ENCODE measurements around the gene ARHGAP6.
"Not testable (repeated sequence)": the region's sequence is repeated elsewhere in the genome, so short reads cannot be mapped to it uniquely, and the experiment has no call there.

Gene ARHGAP6

DNA sequence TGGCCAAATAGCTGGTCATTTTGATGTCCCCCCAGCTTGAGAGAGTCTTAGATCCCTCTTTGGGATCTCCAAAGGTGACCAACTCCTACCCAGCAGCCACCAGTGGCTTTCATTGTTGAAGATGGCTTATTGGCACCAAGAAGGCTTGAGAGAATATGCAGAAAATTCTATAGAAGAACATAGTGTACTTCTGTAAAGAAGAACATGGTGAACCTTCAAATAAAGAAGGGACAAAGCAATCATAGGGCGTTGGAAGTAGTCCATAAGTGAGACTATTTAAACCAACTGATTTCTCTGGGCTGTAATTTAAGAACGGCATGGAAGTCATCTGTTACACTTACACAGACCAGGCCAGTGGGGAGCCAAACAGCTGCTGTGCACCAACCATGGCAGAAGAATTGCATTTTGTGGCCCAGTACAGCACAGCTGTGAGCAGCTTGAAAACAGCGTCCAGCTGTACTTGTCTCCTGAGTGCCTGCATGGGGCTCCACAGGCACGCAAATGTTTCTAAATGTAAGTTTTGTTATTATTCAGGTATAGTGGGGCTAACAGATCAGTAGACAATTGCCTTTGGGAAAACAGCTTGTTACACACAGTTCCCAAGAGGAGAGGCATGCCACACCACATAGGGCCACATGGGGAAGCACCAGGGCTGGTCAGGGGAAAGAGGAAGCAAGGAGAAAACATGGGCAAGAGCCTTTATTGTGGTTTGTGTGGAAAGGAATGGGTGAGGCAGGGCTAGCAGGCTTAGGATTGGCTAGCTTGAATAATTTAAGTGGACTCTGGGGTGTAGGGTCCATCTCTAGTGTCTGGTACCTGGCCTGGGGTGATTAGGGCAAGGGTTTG lies 125.0 kb downstream of the ARHGAP6 start:
- H3K27ac ChIP-seq (ENCODE audit: low read length), result no peak overlapping the region
- no peak overlapping the region for H3K4me3 ChIP-seq (ENCODE audit: low read depth in 1 of 2, low read length in 2 of 2)
- H3K4me1 ChIP-seq (ENCODE audit: control insufficient read depth in 1 of 2, insufficient read depth in 2 of 2, low read length in 2 of 2), result peaks cover 0 to 5% of the 10 kb centered on the region in 2 donors
- no peaks in the 10 kb centered on the region for H3K27me3 ChIP-seq (ENCODE audit: low read depth, low read length)
- no peaks in the 10 kb centered on the region for H3K9me3 ChIP-seq (ENCODE audit: control insufficient read depth in 1 of 2, low read length in 2 of 2)
- no peaks in the 10 kb centered on the region for H3K36me3 ChIP-seq (ENCODE audit: control insufficient read depth in 1 of 2, insufficient read depth in 2 of 2, low read length in 2 of 2)

DNA sequence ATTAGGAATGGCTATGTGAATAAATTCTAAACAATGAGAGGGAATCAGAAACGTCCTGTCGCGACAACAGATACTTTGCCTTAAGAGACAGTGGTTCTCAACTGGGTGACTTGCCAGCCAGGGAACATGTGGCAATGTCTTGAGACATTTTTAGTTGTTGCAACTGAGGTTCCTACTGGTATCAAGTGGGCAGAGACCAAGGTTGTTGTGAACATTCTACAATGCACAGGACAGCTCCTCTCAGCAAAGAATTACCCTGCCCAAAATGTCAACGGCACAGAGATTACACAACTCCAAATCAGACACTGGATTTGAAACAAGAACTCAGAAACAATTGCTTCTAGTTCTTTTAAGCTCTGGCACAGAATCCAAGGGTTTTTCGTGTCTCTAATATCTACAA lies 128.6 kb downstream of the ARHGAP6 start:
- no peak overlapping the region for H3K27ac ChIP-seq (ENCODE audit: low read length)
- no peaks in the 10 kb centered on the region for H3K9me3 ChIP-seq (ENCODE audit: control insufficient read depth in 1 of 2, low read length in 2 of 2)
- H3K4me1 ChIP-seq (ENCODE audit: control insufficient read depth in 1 of 2, insufficient read depth in 2 of 2, low read length in 2 of 2), result peaks cover 0 to 5% of the 10 kb centered on the region in 2 donors
- H3K27me3 ChIP-seq (ENCODE audit: low read depth, low read length), result no peaks in the 10 kb centered on the region
- H3K36me3 ChIP-seq (ENCODE audit: control insufficient read depth in 1 of 2, insufficient read depth in 2 of 2, low read length in 2 of 2), result no peaks in the 10 kb centered on the region
- no peak overlapping the region for H3K4me3 ChIP-seq (ENCODE audit: low read depth in 1 of 2, low read length in 2 of 2)

DNA sequence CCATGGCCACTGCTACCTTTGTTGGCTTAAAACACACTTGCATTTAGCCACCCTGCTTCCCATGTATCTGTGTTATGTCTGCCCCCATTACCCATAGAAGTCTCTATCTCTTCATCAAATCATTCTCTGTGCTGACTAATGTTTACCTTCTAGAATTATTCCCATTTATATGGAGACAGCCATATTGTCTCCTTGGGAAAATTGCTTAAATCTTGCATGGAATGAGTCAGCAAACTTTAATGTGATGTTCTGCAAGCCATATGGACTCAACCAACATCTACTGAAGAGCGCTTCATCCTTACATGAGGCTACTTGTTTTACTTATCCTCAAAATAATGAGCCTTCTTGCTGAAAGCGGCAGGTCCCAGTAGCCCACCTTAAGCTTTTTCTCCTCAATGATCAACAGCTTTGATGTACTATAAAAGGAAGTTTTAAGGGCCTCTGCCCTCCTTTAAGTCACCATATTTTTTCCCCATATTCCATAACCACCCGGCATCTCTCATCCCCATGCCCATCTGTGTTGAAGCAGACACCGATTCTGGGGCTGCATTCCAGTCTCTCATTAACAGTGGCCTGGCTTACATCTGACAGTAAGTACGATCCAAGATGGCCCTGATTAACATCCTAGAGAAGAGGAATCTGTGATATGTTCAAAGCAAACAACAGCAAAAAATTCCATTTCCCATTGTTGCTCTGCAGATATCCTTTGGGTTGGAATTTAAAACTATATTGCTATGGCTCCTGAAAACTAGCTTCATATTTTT lies 130.4 kb downstream of the ARHGAP6 start:
- no peaks in the 10 kb centered on the region for H3K9me3 ChIP-seq (ENCODE audit: control insufficient read depth in 1 of 2, low read length in 2 of 2)
- H3K27ac ChIP-seq (ENCODE audit: low read length), result no peak overlapping the region
- no peaks in the 10 kb centered on the region for H3K27me3 ChIP-seq (ENCODE audit: low read depth, low read length)
- H3K36me3 ChIP-seq (ENCODE audit: control insufficient read depth in 1 of 2, insufficient read depth in 2 of 2, low read length in 2 of 2), result no peaks in the 10 kb centered on the region
- peaks cover 0 to 13% of the 10 kb centered on the region in 2 donors for H3K4me1 ChIP-seq (ENCODE audit: control insufficient read depth in 1 of 2, insufficient read depth in 2 of 2, low read length in 2 of 2)
- no peak overlapping the region for H3K4me3 ChIP-seq (ENCODE audit: low read depth in 1 of 2, low read length in 2 of 2)

DNA sequence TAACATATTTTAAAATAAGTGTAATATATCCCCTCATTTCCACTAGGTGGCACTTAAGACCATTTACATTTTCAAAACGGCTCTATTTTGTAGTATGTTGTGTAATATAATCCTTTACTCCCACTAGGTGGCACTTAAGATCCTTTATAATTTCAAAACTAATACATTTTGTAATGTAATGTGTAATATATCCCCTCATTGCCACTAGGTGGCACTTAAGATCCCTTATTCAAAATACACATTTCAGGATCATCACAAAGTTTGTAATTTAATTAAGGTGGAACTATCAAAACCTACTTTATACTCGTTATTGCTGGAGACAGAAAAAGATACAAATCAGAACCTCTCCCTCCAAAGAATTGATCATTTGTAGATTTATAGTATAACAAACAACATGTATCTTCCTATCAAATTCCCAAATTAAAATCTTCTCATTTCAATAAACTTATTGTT lies 132.5 kb downstream of the ARHGAP6 start:
- Histone ChIP-seq H3K27me3 (ENCODE audit: low read depth, low read length) (no peaks in the 10 kb centered on the region), H3K27ac (ENCODE audit: low read length) (no peak overlapping the region), H3K36me3 (ENCODE audit: control insufficient read depth in 1 of 2, insufficient read depth in 2 of 2, low read length in 2 of 2) (no peaks in the 10 kb centered on the region), H3K9me3 (ENCODE audit: control insufficient read depth in 1 of 2, low read length in 2 of 2) (no peaks in the 10 kb centered on the region), H3K4me1 (ENCODE audit: control insufficient read depth in 1 of 2, insufficient read depth in 2 of 2, low read length in 2 of 2) (peaks cover 0 to 13% of the 10 kb centered on the region in 2 donors), H3K4me3 (ENCODE audit: low read depth in 1 of 2, low read length in 2 of 2) (no peak overlapping the region)

DNA sequence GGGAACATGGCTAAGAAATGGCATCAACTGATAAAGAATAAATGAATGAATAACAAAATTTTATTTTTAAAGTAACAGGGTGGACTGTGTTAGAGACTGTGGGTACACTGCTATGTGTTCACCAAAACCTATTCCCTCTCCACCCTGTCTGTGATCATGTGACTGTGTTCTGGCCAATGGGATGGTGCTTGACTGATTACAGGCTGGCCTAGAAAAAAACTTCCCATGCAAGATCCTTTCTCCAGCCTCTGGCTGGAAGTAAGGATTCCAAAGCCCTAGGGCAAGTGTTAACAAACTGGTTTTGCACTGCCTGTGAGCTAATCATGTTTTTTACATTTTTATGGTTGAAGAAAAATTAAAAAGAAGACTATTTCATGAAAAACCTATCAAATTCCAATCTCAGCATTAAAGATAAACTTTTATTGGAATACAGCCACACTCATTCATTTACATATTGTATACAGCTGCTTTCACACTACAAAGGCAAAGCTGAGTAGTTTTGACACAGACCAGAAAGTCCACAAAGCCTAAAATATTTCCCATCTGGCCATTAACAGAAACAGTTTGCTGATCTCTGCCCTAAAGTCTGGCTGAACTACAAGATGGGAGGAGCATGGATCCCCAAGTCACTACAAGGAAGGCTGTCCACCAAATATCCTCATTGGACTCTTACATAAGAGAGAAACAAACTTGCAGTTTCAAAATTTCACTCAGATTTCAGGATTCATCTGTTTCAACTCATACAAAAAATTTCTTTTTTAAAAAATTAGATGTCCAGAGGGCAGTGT lies 133.2 kb downstream of the ARHGAP6 start:
- Histone ChIP-seq H3K4me1 (ENCODE audit: control insufficient read depth in 1 of 2, insufficient read depth in 2 of 2, low read length in 2 of 2) (peaks cover 0 to 13% of the 10 kb centered on the region in 2 donors), H3K4me3 (ENCODE audit: low read depth in 1 of 2, low read length in 2 of 2) (no peak overlapping the region), H3K27ac (ENCODE audit: low read length) (no peak overlapping the region), H3K27me3 (ENCODE audit: low read depth, low read length) (no peaks in the 10 kb centered on the region), H3K9me3 (ENCODE audit: control insufficient read depth in 1 of 2, low read length in 2 of 2) (no peaks in the 10 kb centered on the region), H3K36me3 (ENCODE audit: control insufficient read depth in 1 of 2, insufficient read depth in 2 of 2, low read length in 2 of 2) (no peaks in the 10 kb centered on the region)

DNA sequence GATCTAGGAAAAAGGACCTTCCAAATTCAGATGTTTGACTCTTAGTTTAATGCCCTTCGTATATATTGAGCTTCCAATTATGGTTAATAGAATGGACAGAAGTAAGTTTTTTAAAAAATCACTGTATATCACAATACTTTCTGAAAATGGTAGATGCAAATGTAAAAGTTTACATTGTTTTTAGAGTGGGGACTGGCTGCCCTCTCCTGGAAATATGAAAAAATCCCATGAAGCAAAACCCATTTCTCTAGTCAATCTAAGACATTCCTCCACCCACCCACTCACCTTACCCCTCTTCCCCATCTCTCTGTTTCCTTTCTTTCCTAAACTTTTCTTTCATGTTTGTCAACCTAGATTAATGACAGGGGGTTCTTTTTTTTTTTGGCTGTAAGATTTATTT lies 134.5 kb downstream of the ARHGAP6 start:
- no peaks in the 10 kb centered on the region for H3K27me3 ChIP-seq (ENCODE audit: low read depth, low read length)
- H3K27ac ChIP-seq (ENCODE audit: low read length), result no peak overlapping the region
- no peaks in the 10 kb centered on the region for H3K36me3 ChIP-seq (ENCODE audit: control insufficient read depth in 1 of 2, insufficient read depth in 2 of 2, low read length in 2 of 2)
- H3K9me3 ChIP-seq (ENCODE audit: control insufficient read depth in 1 of 2, low read length in 2 of 2), result no peaks in the 10 kb centered on the region
- no peak overlapping the region for H3K4me3 ChIP-seq (ENCODE audit: low read depth in 1 of 2, low read length in 2 of 2)
- peaks cover 0 to 9% of the 10 kb centered on the region in 2 donors for H3K4me1 ChIP-seq (ENCODE audit: control insufficient read depth in 1 of 2, insufficient read depth in 2 of 2, low read length in 2 of 2)

DNA sequence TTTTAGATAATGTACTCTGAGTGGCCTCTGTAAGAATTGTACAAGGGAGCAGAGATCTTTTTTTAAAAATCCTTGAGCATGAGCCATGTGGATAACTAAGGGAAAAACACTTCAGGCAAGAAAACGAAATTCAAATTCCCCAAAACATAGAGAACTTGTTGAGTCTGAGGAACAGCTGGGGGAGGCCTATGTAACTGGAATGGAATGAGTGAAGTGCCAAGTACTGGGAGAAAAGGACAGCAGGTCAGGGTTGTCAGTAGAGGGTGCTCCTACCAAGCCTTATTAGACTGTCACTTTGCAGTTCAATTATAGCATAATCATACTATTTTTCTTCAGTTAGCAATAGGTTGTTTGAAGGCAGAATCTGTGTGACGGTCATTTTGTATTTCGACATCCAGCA lies 135.1 kb downstream of the ARHGAP6 start:
- H3K4me3 ChIP-seq (ENCODE audit: low read depth in 1 of 2, low read length in 2 of 2), result no peak overlapping the region
- H3K27me3 ChIP-seq (ENCODE audit: low read depth, low read length), result no peaks in the 10 kb centered on the region
- H3K27ac ChIP-seq (ENCODE audit: low read length), result no peak overlapping the region
- H3K36me3 ChIP-seq (ENCODE audit: control insufficient read depth in 1 of 2, insufficient read depth in 2 of 2, low read length in 2 of 2), result no peaks in the 10 kb centered on the region
- H3K9me3 ChIP-seq (ENCODE audit: control insufficient read depth in 1 of 2, low read length in 2 of 2), result no peaks in the 10 kb centered on the region
- H3K4me1 ChIP-seq (ENCODE audit: control insufficient read depth in 1 of 2, insufficient read depth in 2 of 2, low read length in 2 of 2), result peaks cover 0 to 9% of the 10 kb centered on the region in 2 donors

DNA sequence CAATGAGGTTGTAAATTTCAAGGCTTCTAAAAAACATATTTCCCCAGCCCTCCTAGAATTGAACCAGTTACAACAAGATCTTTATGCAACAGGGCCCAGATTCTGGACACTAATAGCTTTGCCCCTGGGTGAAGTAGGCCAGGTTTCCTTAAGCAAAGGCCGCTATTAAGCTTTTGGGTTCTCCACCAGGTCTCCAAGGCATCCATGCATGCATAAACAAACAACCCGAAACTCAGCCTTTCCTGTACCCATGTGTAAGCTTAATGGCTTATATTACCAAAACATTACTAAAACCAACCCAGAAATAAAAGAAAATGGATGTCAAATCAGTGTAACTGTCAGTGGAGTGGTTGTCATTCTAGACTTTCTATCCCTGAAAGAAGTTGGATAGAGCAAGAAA lies 137.1 kb downstream of the ARHGAP6 start:
- no peaks in the 10 kb centered on the region for H3K36me3 ChIP-seq (ENCODE audit: control insufficient read depth in 1 of 2, insufficient read depth in 2 of 2, low read length in 2 of 2)

DNA sequence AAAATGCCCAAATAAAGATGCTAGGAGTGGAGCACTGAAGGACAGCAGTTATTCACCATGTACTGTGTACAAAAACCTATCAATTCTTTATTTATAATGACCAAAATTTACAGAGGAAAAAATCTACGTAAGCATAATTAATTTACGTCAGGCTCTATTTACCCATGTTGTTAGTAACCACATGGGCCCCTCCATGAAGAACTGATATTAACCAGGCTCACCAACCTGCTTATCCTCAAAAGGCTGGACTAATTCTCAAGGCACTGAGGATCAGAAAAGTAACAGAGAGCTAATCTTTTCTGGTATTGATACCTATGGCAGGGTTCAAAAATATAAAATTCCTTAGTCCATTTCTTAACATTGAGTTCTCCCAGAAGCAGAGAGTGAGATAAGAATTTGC lies 140.0 kb downstream of the ARHGAP6 start:
- Histone ChIP-seq H3K27me3 (ENCODE audit: low read depth, low read length) (no peaks in the 10 kb centered on the region), H3K27ac (ENCODE audit: low read length) (no peak overlapping the region), H3K36me3 (ENCODE audit: control insufficient read depth in 1 of 2, insufficient read depth in 2 of 2, low read length in 2 of 2) (no peaks in the 10 kb centered on the region), H3K4me1 (ENCODE audit: control insufficient read depth in 1 of 2, insufficient read depth in 2 of 2, low read length in 2 of 2) (peaks cover 0 to 1% of the 10 kb centered on the region in 2 donors), H3K9me3 (ENCODE audit: control insufficient read depth in 1 of 2, low read length in 2 of 2) (no peaks in the 10 kb centered on the region), H3K4me3 (ENCODE audit: low read depth in 1 of 2, low read length in 2 of 2) (no peak overlapping the region)

More for the DNA sequence above, 137.1 kb downstream of the ARHGAP6 start:
- H3K9me3 ChIP-seq (ENCODE audit: control insufficient read depth in 1 of 2, low read length in 2 of 2), result no peaks in the 10 kb centered on the region
- H3K4me1 ChIP-seq (ENCODE audit: control insufficient read depth in 1 of 2, insufficient read depth in 2 of 2, low read length in 2 of 2), result peaks cover 0 to 9% of the 10 kb centered on the region in 2 donors
- H3K4me3 ChIP-seq (ENCODE audit: low read depth in 1 of 2, low read length in 2 of 2), result no peak overlapping the region
- no peaks in the 10 kb centered on the region for H3K27me3 ChIP-seq (ENCODE audit: low read depth, low read length)
- H3K27ac ChIP-seq (ENCODE audit: low read length), result no peak overlapping the region

DNA sequence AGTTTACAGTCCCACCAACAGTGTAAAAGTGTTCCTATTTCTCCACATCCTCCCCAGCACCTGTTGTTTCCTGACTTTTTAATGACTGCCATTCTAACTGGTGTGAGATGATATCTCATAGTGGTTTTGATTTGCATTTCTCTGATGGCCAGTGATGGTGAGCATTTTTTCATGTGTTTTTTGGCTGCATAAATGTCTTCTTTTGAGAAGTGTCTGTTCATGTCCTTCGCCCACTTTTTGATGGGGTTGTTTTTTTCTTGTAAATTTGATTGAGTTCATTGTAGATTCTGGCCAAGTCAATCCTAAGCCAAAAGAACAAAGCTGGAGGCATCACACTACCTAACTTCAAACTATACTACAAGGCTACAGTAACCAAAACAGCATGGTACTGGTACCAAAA lies 146.5 kb downstream of the ARHGAP6 start:
- not testable (repeated sequence) for H3K36me3 ChIP-seq (ENCODE audit: control insufficient read depth in 1 of 2, insufficient read depth in 2 of 2, low read length in 2 of 2); H3K9me3 ChIP-seq (ENCODE audit: control insufficient read depth in 1 of 2, low read length in 2 of 2); H3K4me3 ChIP-seq (ENCODE audit: low read depth in 1 of 2, low read length in 2 of 2); H3K27ac ChIP-seq (ENCODE audit: low read length); H3K4me1 ChIP-seq (ENCODE audit: control insufficient read depth in 1 of 2, insufficient read depth in 2 of 2, low read length in 2 of 2); H3K27me3 ChIP-seq (ENCODE audit: low read depth, low read length)

DNA sequence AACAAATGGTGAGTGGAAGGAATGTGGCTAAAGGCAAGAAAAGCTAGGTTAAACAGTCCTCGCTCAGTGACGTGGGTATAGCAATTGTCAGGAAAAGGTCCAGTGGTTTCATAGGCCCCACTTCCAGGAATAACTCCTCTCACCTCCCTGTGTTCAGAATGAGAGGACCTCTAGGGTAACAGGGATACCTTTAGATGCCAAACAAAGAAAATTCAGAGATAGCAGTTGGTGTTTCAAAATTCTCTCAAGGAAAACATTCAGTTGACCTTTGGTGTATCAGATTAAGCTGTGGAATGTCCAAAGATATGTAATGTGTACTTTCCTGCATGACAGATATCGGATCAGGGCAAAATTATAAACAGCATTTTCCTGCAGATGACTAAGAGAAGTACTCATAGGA lies 155.9 kb downstream of the ARHGAP6 start:
- Histone ChIP-seq H3K27ac (ENCODE audit: low read length) (no peak overlapping the region), H3K4me3 (ENCODE audit: low read depth in 1 of 2, low read length in 2 of 2) (no peak overlapping the region), H3K27me3 (ENCODE audit: low read depth, low read length) (no peaks in the 10 kb centered on the region), H3K36me3 (ENCODE audit: control insufficient read depth in 1 of 2, insufficient read depth in 2 of 2, low read length in 2 of 2) (no peaks in the 10 kb centered on the region), H3K9me3 (ENCODE audit: control insufficient read depth in 1 of 2, low read length in 2 of 2) (no peaks in the 10 kb centered on the region), H3K4me1 (ENCODE audit: control insufficient read depth in 1 of 2, insufficient read depth in 2 of 2, low read length in 2 of 2) (peaks cover 0 to 3% of the 10 kb centered on the region in 2 donors)
